Ishikawa (cell line): ENCODE measurements around the gene DNAI4.

Source experiments
- CEBPB ChIP-seq: IDR thresholded peaks from 2 replicates; pipeline ENCODE4 v1.6.1; 2012
- CREB1 ChIP-seq: IDR thresholded peaks from 2 replicates; pipeline ENCODE4 v1.6.1; 2012; ENCODE audit warnings: low read depth
- EGR1 ChIP-seq: IDR thresholded peaks from 2 replicates; pipeline ENCODE4 v1.6.1; 2012
- EP300 ChIP-seq: IDR thresholded peaks from 2 replicates; pipeline ENCODE4 v1.6.1; 2012; ENCODE audit warnings: borderline replicate concordance
- FOXM1 ChIP-seq: IDR thresholded peaks from 2 replicates; pipeline ENCODE4 v1.6.1; 2012; ENCODE audit warnings: low read depth, borderline replicate concordance
- NFIC ChIP-seq: IDR thresholded peaks from 2 replicates; pipeline ENCODE4 v1.6.1; 2012
- RAD21 ChIP-seq: IDR thresholded peaks from 2 replicates; pipeline ENCODE4 v1.6.1; 2012; ENCODE audit warnings: low read depth
- TAF1 ChIP-seq: IDR thresholded peaks from 2 replicates; pipeline ENCODE4 v1.6.1; 2012; ENCODE audit warnings: low read depth, mild to moderate bottlenecking
- TCF12 ChIP-seq: IDR thresholded peaks from 2 replicates; pipeline ENCODE4 v1.6.1; 2012; ENCODE audit warnings: low read depth
- TEAD4 ChIP-seq: IDR thresholded peaks from 2 replicates; pipeline ENCODE4 v1.6.1; 2012
- YY1 ChIP-seq: IDR thresholded peaks from 2 replicates; pipeline ENCODE4 v1.6.1; 2012; ENCODE audit warnings: low read depth
- ZBTB7A ChIP-seq: IDR thresholded peaks from 2 replicates; pipeline ENCODE4 v1.6.1; 2012; ENCODE audit warnings: low read depth
- TF ChIP-seq, protein P1 (sequence below): IDR thresholded peaks from 2 replicates; pipeline ENCODE4 v1.6.1; 2012; ENCODE audit warnings: low read depth, mild to moderate bottlenecking
- TF ChIP-seq, protein P2 (sequence below): IDR thresholded peaks from 2 replicates; pipeline ENCODE4 v1.6.1; 2012
- TF ChIP-seq, protein P3 (sequence below): IDR thresholded peaks from 2 replicates; pipeline ENCODE4 v1.6.1; 2012

DNAI4 gene

DNA sequence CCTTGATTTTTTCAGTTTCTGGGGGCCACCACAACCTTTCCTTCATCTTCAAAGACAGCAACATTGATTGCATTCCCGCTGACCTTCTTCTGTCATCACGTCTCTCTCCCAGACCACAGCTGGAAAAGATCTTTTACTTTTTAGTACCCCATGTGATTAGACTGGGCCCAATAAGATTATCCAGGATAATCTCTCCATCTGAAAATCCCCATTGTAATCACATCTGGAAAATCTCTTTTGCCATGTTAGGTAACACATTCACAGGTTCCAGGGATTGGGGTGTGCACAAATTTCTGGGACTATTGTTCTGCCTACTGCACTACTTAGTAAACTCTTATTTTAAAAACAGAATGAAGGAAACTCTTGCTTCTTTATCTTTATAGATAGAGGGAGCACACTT, 76.5 kb downstream of the DNAI4 start:
- no peak for TF ChIP-seq NFIC
- TF ChIP-seq RAD21: no peak
- TF ChIP-seq TCF12: no peak

DNA sequence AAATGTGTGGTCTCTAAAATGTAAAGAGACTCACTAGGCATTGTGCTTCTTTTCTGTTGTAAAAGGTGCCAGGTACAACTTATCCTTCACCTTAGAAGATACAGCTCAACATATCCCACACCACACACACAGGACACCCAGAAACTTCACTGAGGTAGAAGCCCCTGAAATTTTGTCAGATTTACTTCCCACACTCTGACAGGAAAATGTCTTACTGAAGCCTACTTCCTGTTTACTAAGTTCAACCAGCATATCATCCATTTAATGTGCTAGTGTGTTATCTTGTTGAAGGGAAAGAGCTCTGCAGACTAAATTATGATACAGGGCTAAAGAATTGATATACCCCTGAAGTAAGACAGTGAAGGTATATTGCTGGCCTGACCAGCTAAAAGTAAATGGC, 83.7 kb downstream of the DNAI4 start:
- TF ChIP-seq RAD21 (no peak), ZBTB7A (no peak), NFIC (no peak), TEAD4 (no peak), TAF1 (no peak), CREB1 (no peak), YY1 (no peak), EGR1 (no peak), FOXM1 (no peak), EP300 (no peak), CEBPB (no peak)
- TF ChIP-seq, protein P1, sequence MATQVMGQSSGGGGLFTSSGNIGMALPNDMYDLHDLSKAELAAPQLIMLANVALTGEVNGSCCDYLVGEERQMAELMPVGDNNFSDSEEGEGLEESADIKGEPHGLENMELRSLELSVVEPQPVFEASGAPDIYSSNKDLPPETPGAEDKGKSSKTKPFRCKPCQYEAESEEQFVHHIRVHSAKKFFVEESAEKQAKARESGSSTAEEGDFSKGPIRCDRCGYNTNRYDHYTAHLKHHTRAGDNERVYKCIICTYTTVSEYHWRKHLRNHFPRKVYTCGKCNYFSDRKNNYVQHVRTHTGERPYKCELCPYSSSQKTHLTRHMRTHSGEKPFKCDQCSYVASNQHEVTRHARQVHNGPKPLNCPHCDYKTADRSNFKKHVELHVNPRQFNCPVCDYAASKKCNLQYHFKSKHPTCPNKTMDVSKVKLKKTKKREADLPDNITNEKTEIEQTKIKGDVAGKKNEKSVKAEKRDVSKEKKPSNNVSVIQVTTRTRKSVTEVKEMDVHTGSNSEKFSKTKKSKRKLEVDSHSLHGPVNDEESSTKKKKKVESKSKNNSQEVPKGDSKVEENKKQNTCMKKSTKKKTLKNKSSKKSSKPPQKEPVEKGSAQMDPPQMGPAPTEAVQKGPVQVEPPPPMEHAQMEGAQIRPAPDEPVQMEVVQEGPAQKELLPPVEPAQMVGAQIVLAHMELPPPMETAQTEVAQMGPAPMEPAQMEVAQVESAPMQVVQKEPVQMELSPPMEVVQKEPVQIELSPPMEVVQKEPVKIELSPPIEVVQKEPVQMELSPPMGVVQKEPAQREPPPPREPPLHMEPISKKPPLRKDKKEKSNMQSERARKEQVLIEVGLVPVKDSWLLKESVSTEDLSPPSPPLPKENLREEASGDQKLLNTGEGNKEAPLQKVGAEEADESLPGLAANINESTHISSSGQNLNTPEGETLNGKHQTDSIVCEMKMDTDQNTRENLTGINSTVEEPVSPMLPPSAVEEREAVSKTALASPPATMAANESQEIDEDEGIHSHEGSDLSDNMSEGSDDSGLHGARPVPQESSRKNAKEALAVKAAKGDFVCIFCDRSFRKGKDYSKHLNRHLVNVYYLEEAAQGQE: no peak
- TF ChIP-seq, protein P2, sequence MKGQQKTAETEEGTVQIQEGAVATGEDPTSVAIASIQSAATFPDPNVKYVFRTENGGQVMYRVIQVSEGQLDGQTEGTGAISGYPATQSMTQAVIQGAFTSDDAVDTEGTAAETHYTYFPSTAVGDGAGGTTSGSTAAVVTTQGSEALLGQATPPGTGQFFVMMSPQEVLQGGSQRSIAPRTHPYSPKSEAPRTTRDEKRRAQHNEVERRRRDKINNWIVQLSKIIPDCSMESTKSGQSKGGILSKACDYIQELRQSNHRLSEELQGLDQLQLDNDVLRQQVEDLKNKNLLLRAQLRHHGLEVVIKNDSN: no peak
- TF ChIP-seq, protein P3, sequence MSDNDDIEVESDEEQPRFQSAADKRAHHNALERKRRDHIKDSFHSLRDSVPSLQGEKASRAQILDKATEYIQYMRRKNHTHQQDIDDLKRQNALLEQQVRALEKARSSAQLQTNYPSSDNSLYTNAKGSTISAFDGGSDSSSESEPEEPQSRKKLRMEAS: no peak

DNA sequence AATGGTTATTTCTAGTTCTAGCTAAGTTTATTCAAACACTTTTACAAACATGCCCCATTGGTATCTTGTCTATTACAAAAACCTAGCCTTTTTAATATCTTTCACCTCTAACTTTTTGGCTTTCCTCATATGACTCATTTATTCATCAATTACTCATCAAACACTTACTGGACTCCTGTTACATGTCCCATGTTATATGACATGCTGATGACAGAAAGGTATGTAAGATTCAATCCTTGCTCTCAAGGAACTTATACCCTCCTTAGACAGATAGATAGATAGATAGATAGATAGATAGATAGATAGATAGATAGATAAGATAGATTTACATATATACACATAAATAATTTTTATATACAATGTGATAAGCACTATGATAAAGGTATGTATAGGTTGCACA, 89.7 kb downstream of the DNAI4 start:
- TF ChIP-seq TEAD4 (no peak), FOXM1 (no peak), YY1 (no peak), TAF1 (no peak), CEBPB (no peak), ZBTB7A (no peak), CREB1 (no peak), TCF12 (no peak)

DNA sequence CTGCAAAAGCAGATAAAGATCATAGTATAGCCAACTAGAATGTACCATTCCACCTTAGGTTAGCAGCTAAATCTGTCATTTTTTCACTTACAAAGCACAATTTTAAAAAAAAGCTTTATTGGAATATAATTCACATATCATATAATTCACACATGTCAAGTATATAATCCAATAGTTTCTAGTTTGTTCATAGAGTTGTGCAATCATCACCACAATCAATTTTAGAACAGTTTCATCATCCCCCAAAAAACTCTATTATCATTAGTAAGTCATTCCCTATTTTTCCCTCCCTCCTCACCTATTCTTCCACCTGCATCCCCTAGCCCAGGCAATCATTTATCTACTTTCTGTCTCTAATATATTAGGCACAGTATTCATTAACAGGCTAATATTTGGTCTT, 91.5 kb downstream of the DNAI4 start:
- TF ChIP-seq, protein P2: no peak
- TF ChIP-seq ZBTB7A: no peak
- TF ChIP-seq CEBPB: no peak

DNA sequence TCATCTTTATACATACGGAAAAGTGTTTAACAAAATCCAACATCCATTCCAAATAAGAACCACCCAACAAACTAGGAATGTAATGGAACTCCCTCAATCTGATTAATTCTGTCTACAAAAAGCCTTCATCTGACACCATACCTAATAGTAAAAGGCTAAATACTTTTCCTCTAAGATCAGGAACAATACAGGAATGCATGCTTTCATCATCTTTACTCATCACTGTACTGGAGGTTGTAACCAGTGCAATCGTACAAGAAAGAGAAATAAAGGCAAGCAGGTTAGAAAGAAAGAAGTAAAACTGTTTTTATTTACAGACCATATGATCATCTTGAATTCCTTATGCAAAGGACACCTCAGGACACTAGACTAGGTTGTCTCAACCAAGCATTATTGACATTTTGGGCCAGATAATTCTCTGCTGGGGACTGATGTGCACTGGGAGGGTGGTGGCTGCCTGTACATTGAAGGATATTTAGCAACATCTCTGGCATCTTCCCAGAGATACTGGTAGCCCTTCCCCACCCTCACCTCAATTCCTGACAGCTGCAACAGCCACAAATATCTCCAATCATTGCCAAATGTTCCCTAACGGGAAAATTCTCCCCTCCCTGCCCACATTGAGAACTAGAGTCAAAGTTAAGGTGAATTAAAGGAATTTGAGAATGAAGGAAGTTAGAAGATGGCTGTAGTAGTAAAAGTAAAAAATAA, 93.0 kb downstream of the DNAI4 start:
- TF ChIP-seq YY1 (no peak), ZBTB7A (no peak), NFIC (no peak), TCF12 (no peak), CEBPB (no peak), FOXM1 (no peak), TAF1 (no peak), CREB1 (no peak), TEAD4 (no peak)
- TF ChIP-seq, protein P3: no peak
- TF ChIP-seq, protein P1: no peak

DNA sequence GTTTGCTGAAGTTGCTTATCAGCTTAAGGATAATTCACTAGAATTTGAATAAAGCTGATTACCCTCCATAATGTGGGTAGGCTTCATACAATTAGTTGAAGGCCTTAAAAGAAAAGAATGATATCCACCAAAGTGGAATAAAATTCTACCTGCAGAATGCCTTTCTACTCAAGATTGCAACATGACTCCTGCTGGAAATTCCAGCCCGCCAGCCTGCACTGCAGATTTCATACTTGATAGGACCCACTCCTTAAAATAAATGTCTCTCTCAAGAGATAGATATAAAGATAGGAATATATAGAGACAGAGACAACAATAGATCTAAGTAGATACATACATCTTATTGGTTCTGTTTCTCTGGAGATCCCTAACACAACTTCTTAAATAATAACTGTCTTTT, 99.9 kb downstream of the DNAI4 start:
- TF ChIP-seq, protein P3: no peak
- TF ChIP-seq NFIC (no peak), CEBPB (no peak), FOXM1 (no peak), RAD21 (no peak), ZBTB7A (no peak), TEAD4 (no peak), TAF1 (no peak), YY1 (no peak), TCF12 (no peak), EGR1 (no peak), CREB1 (no peak), EP300 (no peak)
- TF ChIP-seq, protein P1: no peak
- TF ChIP-seq, protein P2: no peak
